Stimulated activated CD4-positive, alpha-beta T cell treated with anti-CD3 and anti-CD28 coated beads, TNF-alpha, amount 100 ng/mL, for 4 hours (primary cell): Measurements from ENCODE around the gene PRR19.

ENCODE experiments used
- DNase-seq, 3 experiments: peaks; one replicate each; pipeline ENCODE4 v3.0.0-alpha.2; 2020; ENCODE audit warnings: low read depth in 3 of 3

PRR19 gene

DNA sequence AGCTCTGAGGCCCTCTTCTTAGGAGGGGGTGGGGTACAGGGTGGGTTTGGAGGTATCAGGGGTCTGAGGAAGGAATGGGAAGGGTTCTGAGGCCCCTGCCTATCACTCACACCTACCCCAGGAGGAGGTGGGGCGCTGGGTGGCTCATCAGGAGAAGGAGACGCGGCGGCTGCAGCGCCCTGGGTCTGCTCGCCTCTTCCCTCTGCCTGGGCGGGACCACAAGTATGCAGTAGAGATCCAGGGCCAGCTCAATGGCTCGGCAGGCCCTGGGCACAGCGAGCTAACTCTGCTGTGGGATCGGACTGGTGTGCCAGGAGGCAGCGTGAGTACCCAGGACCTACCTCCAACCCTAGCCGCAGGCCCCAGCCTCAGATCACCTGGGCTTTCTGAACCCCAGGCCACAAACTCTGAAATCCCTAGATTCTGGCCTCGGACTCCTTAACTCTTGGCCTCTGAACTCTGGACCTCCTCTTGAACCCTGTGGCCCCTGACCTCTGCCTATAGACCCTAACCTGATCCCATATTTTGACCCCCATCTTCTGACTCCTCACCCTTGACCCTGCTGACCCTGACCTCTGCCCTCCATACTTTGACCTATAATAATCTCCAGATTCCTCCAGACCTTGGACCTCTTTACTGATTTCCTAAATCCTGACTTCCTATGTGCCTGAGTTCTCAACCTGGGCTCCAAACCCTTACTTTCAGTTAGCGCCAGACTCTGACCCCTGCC lies 47.6 kb downstream of the PRR19 start:
- DNase-seq: no peak

DNA sequence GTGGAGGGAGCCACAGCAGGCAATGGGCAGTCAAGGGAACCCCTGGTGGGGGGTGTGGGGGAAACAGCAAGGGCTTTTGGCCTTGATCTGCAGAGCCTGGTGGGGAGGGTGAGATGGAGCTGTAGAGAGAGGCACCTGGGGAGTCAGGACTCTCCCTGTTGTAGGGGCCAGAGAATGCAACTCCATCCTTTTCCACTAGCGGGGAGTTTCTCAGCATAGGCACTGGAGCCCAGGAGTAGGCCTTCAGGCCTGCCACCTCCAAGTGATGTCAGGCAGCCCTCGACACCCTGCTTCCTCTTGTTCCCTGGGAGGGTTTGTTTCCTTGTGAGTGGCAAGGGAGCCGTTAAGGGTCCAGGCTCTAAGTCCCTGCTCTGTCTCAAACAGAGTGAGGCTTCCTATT lies 48.5 kb downstream of the PRR19 start:
- DNase-seq: no peak

DNA sequence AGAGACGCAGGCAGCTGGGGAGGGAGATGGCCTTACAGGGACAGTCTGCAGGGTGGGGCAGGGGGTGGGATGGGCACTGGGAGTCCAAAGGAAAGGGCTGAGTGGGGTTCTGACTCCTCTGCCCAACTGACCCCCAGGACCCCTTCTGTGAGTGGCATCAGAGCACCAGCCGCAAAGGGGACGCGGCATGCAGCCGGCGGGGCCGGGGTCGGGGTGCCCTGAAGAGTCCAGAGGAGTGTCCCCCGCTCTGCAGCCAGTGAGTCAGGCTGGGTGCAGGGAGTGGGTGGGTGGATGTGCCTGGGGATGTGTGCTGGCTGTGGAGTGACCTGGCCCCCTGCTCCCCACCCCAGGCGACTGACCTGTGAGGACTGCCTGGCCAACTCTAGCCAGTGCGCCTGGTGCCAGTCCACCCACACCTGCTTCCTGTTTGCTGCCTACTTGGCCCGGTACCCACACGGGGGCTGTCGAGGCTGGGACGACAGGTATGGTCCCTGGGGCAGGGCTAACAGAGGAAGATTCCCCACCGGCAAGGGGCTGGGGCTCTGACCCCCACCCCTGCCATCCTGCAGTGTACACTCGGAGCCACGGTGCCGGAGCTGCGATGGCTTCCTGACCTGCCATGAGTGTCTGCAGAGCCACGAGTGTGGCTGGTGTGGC lies 49.3 kb downstream of the PRR19 start:
- no peak for DNase-seq

DNA sequence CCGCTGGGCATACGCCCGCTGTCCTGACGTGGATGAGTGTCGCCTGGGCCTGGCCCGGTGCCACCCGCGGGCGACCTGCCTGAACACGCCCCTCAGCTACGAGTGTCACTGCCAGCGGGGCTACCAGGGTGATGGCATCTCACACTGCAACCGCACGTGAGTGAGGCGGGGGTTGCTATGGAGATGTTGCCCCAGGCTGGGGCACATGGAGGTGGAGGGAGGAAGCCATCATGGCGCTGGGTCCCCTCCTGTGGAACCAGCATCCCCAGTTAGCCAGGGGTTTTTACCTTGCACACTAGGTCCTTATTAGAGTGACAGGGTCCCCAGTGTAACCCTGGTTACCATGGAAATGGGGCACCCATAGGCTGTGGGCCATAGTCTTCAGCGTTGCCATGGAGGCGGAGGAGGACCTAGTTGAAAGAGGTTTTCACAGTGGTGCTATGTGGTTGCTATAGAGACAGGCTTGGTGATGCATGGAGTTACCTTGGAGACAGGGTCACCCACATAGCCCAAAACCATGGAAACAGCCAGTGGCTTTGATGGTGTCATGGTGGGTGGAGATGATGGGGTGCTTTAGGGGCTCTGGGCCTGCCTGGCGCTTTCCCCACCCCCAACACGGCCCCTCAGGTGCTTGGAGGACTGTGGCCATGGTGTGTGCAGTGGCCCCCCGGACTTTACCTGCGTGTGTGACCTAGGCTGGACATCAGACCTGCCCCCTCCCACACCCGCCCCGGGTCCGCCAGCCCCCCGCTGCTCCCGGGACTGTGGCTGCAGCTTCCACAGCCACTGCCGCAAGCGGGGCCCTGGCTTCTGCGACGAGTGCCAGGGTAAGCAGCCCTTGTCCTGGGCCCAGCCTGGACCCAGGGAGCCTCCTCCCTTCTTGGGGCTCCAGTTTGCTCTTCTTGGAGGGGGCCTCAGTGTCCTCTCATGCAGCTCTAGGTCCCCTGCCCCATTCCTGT lies 50.6 kb downstream of the PRR19 start:
- DNase-seq: no peak

DNA sequence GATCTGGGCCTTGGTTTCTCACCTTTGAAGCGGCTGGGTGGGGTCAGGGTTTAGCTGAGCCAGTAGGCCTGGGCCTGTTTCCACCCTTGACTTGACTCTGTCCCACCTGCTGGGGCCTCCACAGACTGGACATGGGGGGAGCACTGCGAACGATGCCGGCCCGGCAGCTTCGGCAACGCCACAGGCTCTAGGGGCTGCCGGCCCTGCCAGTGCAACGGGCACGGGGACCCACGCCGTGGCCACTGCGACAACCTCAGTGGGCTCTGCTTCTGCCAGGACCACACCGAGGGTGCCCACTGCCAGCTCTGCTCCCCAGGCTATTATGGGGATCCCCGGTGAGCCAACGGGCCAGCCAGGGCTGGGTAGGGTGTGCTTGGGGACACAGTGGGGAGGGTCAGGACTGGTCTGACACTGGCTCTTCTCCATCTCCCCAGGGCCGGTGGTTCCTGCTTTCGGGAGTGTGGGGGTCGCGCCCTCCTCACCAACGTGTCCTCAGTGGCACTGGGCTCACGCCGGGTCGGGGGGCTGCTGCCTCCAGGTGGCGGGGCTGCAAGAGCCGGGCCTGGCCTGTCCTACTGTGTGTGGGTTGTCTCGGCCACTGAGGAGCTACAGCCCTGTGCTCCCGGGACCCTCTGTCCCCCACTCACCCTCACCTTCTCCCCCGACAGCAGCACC lies 51.5 kb downstream of the PRR19 start:
- no peak for DNase-seq

DNA sequence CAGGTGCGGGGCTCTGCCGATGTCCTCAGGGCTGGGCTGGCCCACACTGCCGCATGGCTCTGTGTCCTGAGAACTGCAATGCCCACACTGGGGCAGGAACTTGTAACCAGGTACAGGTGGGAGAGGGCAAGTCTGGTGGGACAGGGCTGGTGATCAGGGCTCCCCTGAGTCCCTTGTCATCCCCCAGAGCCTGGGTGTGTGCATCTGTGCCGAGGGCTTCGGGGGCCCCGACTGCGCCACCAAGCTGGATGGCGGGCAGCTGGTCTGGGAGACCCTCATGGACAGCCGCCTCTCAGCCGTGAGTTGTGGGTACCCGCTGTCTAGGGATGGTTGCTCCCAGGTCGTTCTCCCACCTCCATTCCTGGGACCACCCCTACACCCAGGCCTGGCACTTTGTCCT lies 54.0 kb downstream of the PRR19 start:
- DNase-seq: no peak

DNA sequence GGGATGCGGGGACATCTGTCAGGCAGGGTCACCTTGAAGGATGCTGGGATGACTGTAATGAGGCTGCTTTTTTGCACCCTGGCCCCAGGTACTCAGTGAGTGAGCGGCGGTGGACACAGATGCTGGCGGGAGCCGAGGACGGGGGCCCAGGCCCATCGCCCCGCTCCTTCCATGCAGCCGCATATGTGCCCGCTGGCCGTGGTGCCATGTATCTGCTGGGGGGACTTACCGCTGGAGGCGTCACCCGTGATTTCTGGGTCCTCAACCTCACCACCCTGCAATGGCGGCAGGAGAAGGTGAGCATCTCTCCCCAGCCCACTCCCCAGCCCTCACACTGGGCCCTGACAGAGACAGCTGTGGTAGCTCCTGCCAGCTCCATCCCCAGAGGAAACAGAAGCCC lies 54.8 kb downstream of the PRR19 start:
- DNase-seq: no peak

DNA sequence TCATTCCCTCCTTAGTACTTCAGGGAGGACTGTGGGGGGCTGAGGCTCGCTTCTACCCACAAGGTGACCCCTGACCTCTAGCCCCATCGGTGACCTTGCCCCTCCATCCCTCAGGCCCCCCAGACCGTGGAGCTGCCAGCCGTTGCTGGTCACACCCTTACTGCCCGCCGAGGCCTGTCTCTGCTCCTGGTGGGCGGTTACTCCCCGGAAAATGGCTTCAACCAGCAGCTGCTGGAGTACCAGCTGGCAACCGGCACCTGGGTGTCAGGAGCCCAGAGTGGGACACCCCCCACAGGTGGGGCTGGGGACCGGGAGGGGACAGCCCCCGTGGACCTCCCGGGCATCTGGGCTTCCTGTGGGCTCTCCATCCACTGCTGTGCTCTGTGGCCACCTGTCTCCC lies 55.4 kb downstream of the PRR19 start:
- no peak for DNase-seq
